CD14-positive monocyte (primary cell): ENCODE measurements around the gene SIPA1L2. TPM values are rescaled to one million over a fixed set of nuclear protein-coding genes. Genes with fewer than 3 reads are reported as not detected.

Experiments
- DNase-seq, 3 donors: peaks; one replicate each; pipeline ENCODE4 v3.0.0-alpha.2; 2011 to 2022
- H2AFZ ChIP-seq: 2 replicates; pipeline ENCODE4 v1.6.0; 2012; ENCODE audit warnings: mild to moderate bottlenecking, low read depth, low read length, inconsistent platforms; ENCODE audit not compliant: insufficient read depth, poor library complexity, severe bottlenecking
- H3K27ac ChIP-seq, 2 donors: 1 replicate in 1 of 2; 2 replicates in 1 of 2; pipeline ENCODE4 v1.5.1; 2012 to 2013; ENCODE audit warnings: low read length in 2 of 2, control low read depth in 1 of 2, inconsistent platforms in 1 of 2, low read depth in 1 of 2, mild to moderate bottlenecking in 1 of 2
- H3K27me3 ChIP-seq, 2 donors: one replicate each; pipeline versions ENCODE4 v1.6.0 to v1.6.1; 2011 to 2013; ENCODE audit warnings: low read length in 2 of 2; ENCODE audit not compliant: control insufficient read depth in 2 of 2, insufficient read depth in 2 of 2
- H3K36me3 ChIP-seq, 2 donors: replicated peaks in 1 of 2; 1 replicate in 1 of 2; 2 replicates in 1 of 2; pipeline versions ENCODE4 v1.5.1 to v1.6.1; 2012 to 2013; ENCODE audit warnings: low read length in 2 of 2, control low read depth in 1 of 2, inconsistent platforms in 1 of 2, mild to moderate bottlenecking in 1 of 2; ENCODE audit not compliant: insufficient read depth in 2 of 2, control insufficient read depth in 1 of 2
- H3K4me1 ChIP-seq, 2 donors: 1 replicate in 1 of 2; 2 replicates in 1 of 2; pipeline versions ENCODE4 v1.5.1 to v1.6.1; 2012 to 2013; ENCODE audit warnings: low read length in 2 of 2, control low read depth in 1 of 2, inconsistent platforms in 1 of 2, mild to moderate bottlenecking in 1 of 2, moderate library complexity in 1 of 2; ENCODE audit not compliant: insufficient read depth in 2 of 2, control insufficient read depth in 1 of 2
- H3K4me2 ChIP-seq: replicated peaks from 2 replicates; pipeline ENCODE3; 2012; ENCODE audit warnings: low read length, moderate library complexity, mild to moderate bottlenecking; ENCODE audit not compliant: poor library complexity, severe bottlenecking; ENCODE audit errors: extremely low read depth
- H3K4me3 ChIP-seq, 3 experiments: fragments of 200-600 bp in 1 of 3; sonication (generic) in 1 of 3; replicated peaks in 1 of 3; 1 replicate in 2 of 3; 2 replicates in 1 of 3; pipeline ENCODE4 v1.5.1; 2011 to 2013; ENCODE audit warnings: low read length in 3 of 3, mild to moderate bottlenecking in 3 of 3, control low read depth in 2 of 3, low read depth in 2 of 3, inconsistent platforms in 1 of 3, moderate library complexity in 1 of 3
- H3K79me2 ChIP-seq: 2 replicates; pipeline ENCODE4 v1.6.0; 2012; ENCODE audit warnings: mild to moderate bottlenecking, control low read depth, inconsistent platforms, low read length, moderate library complexity; ENCODE audit not compliant: insufficient read depth
- H3K9ac ChIP-seq: 2 replicates; pipeline ENCODE4 v1.6.0; 2017; ENCODE audit warnings: low read length, mild to moderate bottlenecking; ENCODE audit not compliant: insufficient read depth, poor library complexity, severe bottlenecking
- H3K9me3 ChIP-seq, 2 donors: replicated peaks in 1 of 2; 1 replicate in 1 of 2; 2 replicates in 1 of 2; pipeline versions ENCODE4 v1.5.1 to v1.6.1; 2012 to 2013; ENCODE audit warnings: low read length in 2 of 2, control low read depth in 1 of 2; ENCODE audit not compliant: control insufficient read depth in 1 of 2, insufficient read depth in 1 of 2
- H4K20me1 ChIP-seq: 2 replicates; pipeline ENCODE4 v1.6.0; 2012; ENCODE audit warnings: mild to moderate bottlenecking, low read length, control low read depth, moderate library complexity; ENCODE audit not compliant: insufficient read depth
- H3K27ac Mint-ChIP-seq, 7 donors: one replicate each; pipeline ENCODE4 v1.8.0; 2020; ENCODE audit warnings: mild to moderate bottlenecking in 7 of 7, mixed read lengths in 7 of 7, moderate library complexity in 6 of 7, inconsistent platforms in 2 of 7
- H3K27me3 Mint-ChIP-seq, 3 donors: one replicate each; pipeline ENCODE4 v1.8.0; 2021 to 2022; ENCODE audit warnings: low read depth in 3 of 3, mild to moderate bottlenecking in 3 of 3, mixed read lengths in 3 of 3, moderate library complexity in 3 of 3, inconsistent platforms in 1 of 3
- H3K36me3 Mint-ChIP-seq, 2 donors: one replicate each; pipeline ENCODE4 v1.8.0; 2020; ENCODE audit warnings: mixed read lengths in 2 of 2, inconsistent platforms in 1 of 2, mild to moderate bottlenecking in 1 of 2
- H3K4me1 Mint-ChIP-seq: one replicate; pipeline ENCODE4 v1.8.0; 2020; ENCODE audit warnings: mild to moderate bottlenecking, mixed read lengths
- H3K4me3 Mint-ChIP-seq, 2 donors: one replicate each; pipeline ENCODE4 v1.8.0; 2020; ENCODE audit warnings: mild to moderate bottlenecking in 2 of 2, mixed read lengths in 2 of 2, moderate library complexity in 1 of 2
- H3K9me3 Mint-ChIP-seq, 7 donors: one replicate each; pipeline ENCODE4 v1.8.0; 2020 to 2022; ENCODE audit warnings: mixed read lengths in 7 of 7, mild to moderate bottlenecking in 6 of 7, moderate library complexity in 6 of 7, inconsistent platforms in 2 of 7
- WGBS: methylation state at CpG from one replicate; pipeline ENCODE4 v1.1.5; 2013; ENCODE audit warnings: missing lambda C conversion rate; ENCODE audit not compliant: insufficient coverage; 5-methylcytosine and 5-hydroxymethylcytosine counted together
- intact Hi-C, 2 donors: fragments of 100-400 bp; cut with micrococcal nuclease; formaldehyde crosslinking; loops; one replicate each; pipeline versions ENCODE4 v1.15.0 to v1.15.1; 2023
- polyA plus RNA-seq, 3 donors: library from polyadenylated mRNA; depleted of rRNA in 1 of 3; unstranded in 2 of 3; stranded (reverse) in 1 of 3; fragments of 300-500 nt in 2 of 3; fragments of >200 nt in 1 of 3; fragmentation: Illumina TruSeq in 2 of 3; gene quantifications; 1 replicate in 2 of 3; 2 replicates in 1 of 3; pipeline ENCODE4 v1.2.3, GENCODE V29; 2012 to 2021
- TF ChIP-seq, protein P1 (sequence below): fragments of 200-600 bp; IDR thresholded peaks from one replicate; pipeline ENCODE4 v1.8.0; 2022; ENCODE audit warnings: antibody characterized with exemption, mild to moderate bottlenecking

Gene SIPA1L2
- polyA plus RNA-seq, 3 donors: 0.64 to 6.8 (median 1.3) TPM

DNA sequence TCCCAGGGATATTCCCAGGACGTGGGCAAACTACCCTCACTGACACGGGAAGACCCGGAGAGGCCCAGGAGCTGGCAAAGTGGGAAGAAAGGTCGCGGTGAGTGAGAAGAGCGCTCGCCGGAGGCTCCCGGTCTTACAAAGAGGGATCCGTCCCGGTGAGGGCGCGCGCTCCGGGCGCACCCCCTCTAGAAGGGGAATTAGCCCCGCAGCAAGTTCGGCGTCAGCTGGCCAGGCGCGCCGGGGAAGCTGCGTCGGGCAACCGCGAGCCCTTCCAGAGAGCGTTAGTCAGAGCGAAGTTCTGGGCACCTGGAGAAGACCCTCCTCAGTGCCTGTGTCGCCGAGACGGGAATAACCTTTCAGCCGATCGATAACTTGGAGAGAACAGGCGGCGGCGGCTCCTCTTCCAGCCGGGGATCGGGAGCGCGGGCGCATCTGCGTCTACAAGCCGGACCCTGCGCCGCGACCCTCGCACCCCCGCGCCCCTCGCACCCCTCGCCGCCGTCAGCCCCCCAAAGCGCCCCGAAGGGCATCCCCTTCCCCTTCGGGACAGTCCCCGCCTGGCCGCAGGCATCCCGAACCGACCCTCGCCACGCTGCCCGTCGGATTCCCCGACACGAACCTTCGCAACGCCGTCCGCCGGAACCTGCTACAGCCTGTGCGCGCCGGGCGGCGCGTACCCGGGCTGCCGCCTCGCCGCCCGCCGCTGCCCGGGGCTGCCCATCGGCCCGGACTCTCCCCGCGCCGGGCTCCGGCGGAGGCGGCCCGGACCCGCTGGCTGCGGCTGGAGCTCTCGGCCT, 485 bp downstream of the SIPA1L2 start:
- H3K9ac ChIP-seq: peak overlapping the region; percentile 59
- Mint-ChIP-seq H3K4me3 (peak overlapping the region; percentile 96 to 99), H3K27me3 (peaks cover 11 to 15% (median 12%) of the 10 kb centered on the region in 3 donors), H3K36me3 (peaks cover 0 to 4% of the 10 kb centered on the region in 2 donors), H3K4me1 (peaks cover 44% of the 10 kb centered on the region), H3K9me3 (peaks cover 0 to 4% (median 0%) of the 10 kb centered on the region in 7 donors), H3K27ac (peak overlapping the region in 6 of 7 donors; percentile 74 to 89 (median 78))
- no peaks in the 10 kb centered on the region for H3K9me3 ChIP-seq
- peak overlapping the region; percentile 77 for H3K4me2 ChIP-seq
- peak; percentile 20 to 35 (median 23) for DNase-seq
- no peaks in the 10 kb centered on the region for H4K20me1 ChIP-seq
- peaks cover 6 to 8% of the 10 kb centered on the region in 2 donors for H3K27me3 ChIP-seq
- H3K36me3 ChIP-seq: no peaks in the 10 kb centered on the region
- H3K4me3 ChIP-seq: peak overlapping the region; percentile 65 to 81 (median 73)
- peak overlapping the region; percentile 86 for H2AFZ ChIP-seq
- intact Hi-C loops: loop anchor here (5.0 to 10.0 kb wide), 5 partner anchors 37 to 615 kb away; partner anchors contain the start of gene NTPCR (in 1 of the 2)
- H3K27ac ChIP-seq: no peak overlapping the region
- peaks cover 12% of the 10 kb centered on the region for H3K79me2 ChIP-seq
- WGBS: under 1% methylated on average over 94 of the region's 96 CpGs
- H3K4me1 ChIP-seq: peaks cover 32 to 48% of the 10 kb centered on the region in 2 donors
- TF ChIP-seq, protein P1, sequence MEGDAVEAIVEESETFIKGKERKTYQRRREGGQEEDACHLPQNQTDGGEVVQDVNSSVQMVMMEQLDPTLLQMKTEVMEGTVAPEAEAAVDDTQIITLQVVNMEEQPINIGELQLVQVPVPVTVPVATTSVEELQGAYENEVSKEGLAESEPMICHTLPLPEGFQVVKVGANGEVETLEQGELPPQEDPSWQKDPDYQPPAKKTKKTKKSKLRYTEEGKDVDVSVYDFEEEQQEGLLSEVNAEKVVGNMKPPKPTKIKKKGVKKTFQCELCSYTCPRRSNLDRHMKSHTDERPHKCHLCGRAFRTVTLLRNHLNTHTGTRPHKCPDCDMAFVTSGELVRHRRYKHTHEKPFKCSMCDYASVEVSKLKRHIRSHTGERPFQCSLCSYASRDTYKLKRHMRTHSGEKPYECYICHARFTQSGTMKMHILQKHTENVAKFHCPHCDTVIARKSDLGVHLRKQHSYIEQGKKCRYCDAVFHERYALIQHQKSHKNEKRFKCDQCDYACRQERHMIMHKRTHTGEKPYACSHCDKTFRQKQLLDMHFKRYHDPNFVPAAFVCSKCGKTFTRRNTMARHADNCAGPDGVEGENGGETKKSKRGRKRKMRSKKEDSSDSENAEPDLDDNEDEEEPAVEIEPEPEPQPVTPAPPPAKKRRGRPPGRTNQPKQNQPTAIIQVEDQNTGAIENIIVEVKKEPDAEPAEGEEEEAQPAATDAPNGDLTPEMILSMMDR: no peak

DNA sequence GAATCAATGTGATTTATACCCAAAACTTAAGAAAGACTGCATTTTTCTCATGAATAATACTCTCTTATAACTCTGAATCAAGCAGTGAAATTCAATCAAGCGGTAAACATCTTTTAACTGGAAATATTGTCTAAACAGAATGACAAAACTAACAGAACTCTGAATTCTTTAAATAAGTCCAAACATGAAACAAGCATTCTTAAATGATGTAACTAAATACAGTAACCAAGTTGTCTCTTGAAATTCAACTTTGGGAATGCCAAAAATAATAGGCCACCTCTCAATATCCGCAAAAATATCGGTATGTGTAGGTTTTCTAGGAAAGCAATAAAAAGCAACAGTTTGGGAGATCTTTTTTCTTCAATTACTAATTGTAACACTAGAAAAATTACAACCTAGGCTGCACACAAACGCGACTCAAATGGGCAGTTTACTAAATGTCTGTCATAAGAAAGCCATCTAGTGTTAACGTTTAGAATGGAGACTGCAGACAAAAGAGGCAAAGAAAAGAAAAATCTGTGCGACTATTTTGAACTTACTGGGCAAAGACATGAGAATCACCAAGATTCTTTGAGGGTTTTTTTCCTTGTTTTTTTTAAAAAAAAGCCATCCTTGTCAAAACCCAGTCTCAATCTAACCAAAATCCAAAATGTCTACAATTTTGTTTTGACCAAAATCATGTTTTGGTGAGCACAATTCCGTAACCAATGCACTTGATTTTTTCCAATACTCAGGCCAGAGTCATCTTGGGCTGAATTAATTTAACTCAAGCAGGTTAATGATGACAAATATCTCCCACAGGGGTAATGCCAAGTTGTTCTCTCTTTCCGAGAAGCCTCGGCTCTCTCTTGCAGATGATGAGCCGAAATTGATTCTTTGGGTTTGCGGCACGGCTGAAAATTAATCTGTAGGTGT, 1.3 kb downstream of the SIPA1L2 start:
- peak overlapping the region; percentile 65 to 81 (median 73) for H3K4me3 ChIP-seq
- no peaks in the 10 kb centered on the region for H3K36me3 ChIP-seq
- intact Hi-C loops: loop anchor here (5.0 to 10.0 kb wide), 3 partner anchors 36 to 486 kb away; no protein-coding TSS in a partner anchor
- peak overlapping the region; percentile 96 to 99 for H3K4me3 Mint-ChIP-seq
- H3K9me3 ChIP-seq: no peaks in the 10 kb centered on the region
- H4K20me1 ChIP-seq: no peaks in the 10 kb centered on the region
- H3K27me3 ChIP-seq: peaks cover 6 to 8% of the 10 kb centered on the region in 2 donors
- TF ChIP-seq, protein P1: no peak
- H2AFZ ChIP-seq: peak overlapping the region; percentile 86
- H3K4me2 ChIP-seq: peak overlapping the region; percentile 77
- H3K9ac ChIP-seq: peak overlapping the region; percentile 59
- no peak for DNase-seq
- H3K27ac ChIP-seq: no peak overlapping the region
- peak overlapping the region in 3 of 7 donors; percentile 27 to 89 (median 78) for H3K27ac Mint-ChIP-seq
- H3K27me3 Mint-ChIP-seq: peaks cover 11 to 15% (median 12%) of the 10 kb centered on the region in 3 donors
- peaks cover 15% of the 10 kb centered on the region for H3K79me2 ChIP-seq
- peaks cover 29 to 43% of the 10 kb centered on the region in 2 donors for H3K4me1 ChIP-seq
- peaks cover 43% of the 10 kb centered on the region for H3K4me1 Mint-ChIP-seq
- WGBS: 16% methylated on average over 6 of the region's 13 CpGs
- peaks cover 0 to 5% of the 10 kb centered on the region in 2 donors for H3K36me3 Mint-ChIP-seq
- peaks cover 0 to 4% (median 0%) of the 10 kb centered on the region in 7 donors for H3K9me3 Mint-ChIP-seq
